Neuron (in vitro differentiated cells): ENCODE results near the gene ANKRD2.

ENCODE experiments used
- H2AFZ ChIP-seq: one replicate; pipeline ENCODE4 v1.6.1; 2013; ENCODE audit warnings: low read depth, mild to moderate bottlenecking, inconsistent platforms, low read length, moderate library complexity
- H3K27me3 ChIP-seq: one replicate; pipeline ENCODE4 v1.6.1; 2013; ENCODE audit warnings: low read length; ENCODE audit not compliant: insufficient read depth
- H3K36me3 ChIP-seq: one replicate; pipeline ENCODE4 v1.6.1; 2013; ENCODE audit warnings: low read length; ENCODE audit not compliant: insufficient read depth
- H3K4me1 ChIP-seq: one replicate; pipeline ENCODE4 v1.6.1; 2013; ENCODE audit warnings: low read length; ENCODE audit not compliant: insufficient read depth
- H3K4me3 ChIP-seq: 2 replicates; pipeline ENCODE4 v1.5.1; 2013; ENCODE audit warnings: mild to moderate bottlenecking, low read length, moderate library complexity
- H3K9me3 ChIP-seq: one replicate; pipeline ENCODE4 v1.6.1; 2013; ENCODE audit warnings: low read length

The ANKRD2 gene

DNA sequence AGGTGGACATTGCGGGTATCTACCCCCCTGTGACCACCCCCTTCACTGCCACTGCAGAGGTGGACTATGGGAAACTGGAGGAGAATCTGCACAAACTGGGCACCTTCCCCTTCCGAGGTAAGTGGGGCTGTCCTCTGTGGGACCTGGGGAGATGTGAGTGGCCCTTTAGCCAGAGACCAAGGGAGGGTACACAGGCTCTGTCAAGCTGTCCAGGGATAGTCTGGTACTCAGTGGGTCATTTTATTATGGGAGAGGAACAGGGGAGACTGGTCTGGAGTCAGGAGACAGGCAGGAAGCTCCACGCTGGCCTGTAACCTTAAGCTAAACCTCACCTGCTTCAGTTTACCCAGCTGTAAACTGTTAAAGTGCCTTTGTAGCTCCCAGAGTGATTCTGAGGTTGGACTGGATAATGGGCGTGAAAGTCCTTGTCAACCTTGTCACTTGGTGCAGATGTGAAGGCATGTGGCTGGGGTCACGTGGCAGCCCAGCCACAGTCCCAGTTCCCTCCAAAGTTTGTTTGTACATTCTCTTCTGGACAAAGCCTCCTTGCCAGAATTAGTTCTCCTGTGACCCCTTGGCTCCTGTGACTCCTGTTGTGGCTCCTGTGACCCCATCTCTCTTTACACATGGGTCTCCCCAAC is 12.3 kb downstream of the ANKRD2 start:
- H3K36me3 ChIP-seq = no peaks in the 10 kb centered on the region
- H3K4me1 ChIP-seq = no peaks in the 10 kb centered on the region
- no peaks in the 10 kb centered on the region for H3K9me3 ChIP-seq
- no peak overlapping the region for H3K4me3 ChIP-seq
- no peaks in the 10 kb centered on the region for H3K27me3 ChIP-seq
- H2AFZ ChIP-seq = no peak overlapping the region

GRCh38 chr10:97585439-97585811 is 12.8 kb downstream of the ANKRD2 start:
- Histone ChIP-seq H3K36me3 (no peaks in the 10 kb centered on the region), H3K4me1 (no peaks in the 10 kb centered on the region), H2AFZ (no peak overlapping the region), H3K9me3 (no peaks in the 10 kb centered on the region), H3K4me3 (no peak overlapping the region), H3K27me3 (no peaks in the 10 kb centered on the region)

- Histone ChIP-seq H3K9me3 (no peaks in the 10 kb centered on the region), H2AFZ (no peak overlapping the region), H3K36me3 (no peaks in the 10 kb centered on the region), H3K4me1 (no peaks in the 10 kb centered on the region), H3K27me3 (no peaks in the 10 kb centered on the region), H3K4me3 (no peak overlapping the region)
Measured at GRCh38 chr10:97587183-97587582, 14.6 kb downstream of the ANKRD2 start.

GRCh38 chr10:97589479-97589878 is 16.9 kb downstream of the ANKRD2 start, which contains the start of gene C10orf62:
Gene C10orf62, plus strand, starts transcription at chr10:97589721. Its CDS starts 177 bp downstream, at chr10:97589898.
- no peaks in the 10 kb centered on the region for H3K27me3 ChIP-seq
- no peaks in the 10 kb centered on the region for H3K9me3 ChIP-seq
- H3K36me3 ChIP-seq = no peaks in the 10 kb centered on the region

GRCh38 chr10:97590082-97590747 is 17.6 kb downstream of the ANKRD2 start:
- Histone ChIP-seq H3K27me3 (no peaks in the 10 kb centered on the region), H3K9me3 (no peaks in the 10 kb centered on the region), H3K4me1 (no peaks in the 10 kb centered on the region), H3K4me3 (no peak overlapping the region), H2AFZ (no peak overlapping the region), H3K36me3 (no peaks in the 10 kb centered on the region)

More at GRCh38 chr10:97589479-97589878, 16.9 kb downstream of the ANKRD2 start, which contains the start of gene C10orf62:
- no peak within 1 kb of the TSS for H2AFZ ChIP-seq
- no peaks in the 10 kb centered on the region for H3K4me1 ChIP-seq
- H3K4me3 ChIP-seq = no peak within 1 kb of the TSS

- no peaks in the 10 kb centered on the region for H3K27me3 ChIP-seq
- H2AFZ ChIP-seq = no peak overlapping the region
- H3K9me3 ChIP-seq = no peaks in the 10 kb centered on the region
Measured at GRCh38 chr10:97590748-97591495, 18.3 kb downstream of the ANKRD2 start.

GRCh38 chr10:97593421-97593820 is 20.8 kb downstream of the ANKRD2 start:
- Histone ChIP-seq H3K27me3 (no peaks in the 10 kb centered on the region), H3K4me1 (peaks cover 5% of the 10 kb centered on the region), H3K36me3 (no peaks in the 10 kb centered on the region), H3K9me3 (no peaks in the 10 kb centered on the region), H3K4me3 (no peak overlapping the region), H2AFZ (no peak overlapping the region)

More at GRCh38 chr10:97590748-97591495, 18.3 kb downstream of the ANKRD2 start:
- Histone ChIP-seq H3K36me3 (no peaks in the 10 kb centered on the region), H3K4me3 (no peak overlapping the region), H3K4me1 (peaks cover under 1% of the 10 kb centered on the region)

DNA sequence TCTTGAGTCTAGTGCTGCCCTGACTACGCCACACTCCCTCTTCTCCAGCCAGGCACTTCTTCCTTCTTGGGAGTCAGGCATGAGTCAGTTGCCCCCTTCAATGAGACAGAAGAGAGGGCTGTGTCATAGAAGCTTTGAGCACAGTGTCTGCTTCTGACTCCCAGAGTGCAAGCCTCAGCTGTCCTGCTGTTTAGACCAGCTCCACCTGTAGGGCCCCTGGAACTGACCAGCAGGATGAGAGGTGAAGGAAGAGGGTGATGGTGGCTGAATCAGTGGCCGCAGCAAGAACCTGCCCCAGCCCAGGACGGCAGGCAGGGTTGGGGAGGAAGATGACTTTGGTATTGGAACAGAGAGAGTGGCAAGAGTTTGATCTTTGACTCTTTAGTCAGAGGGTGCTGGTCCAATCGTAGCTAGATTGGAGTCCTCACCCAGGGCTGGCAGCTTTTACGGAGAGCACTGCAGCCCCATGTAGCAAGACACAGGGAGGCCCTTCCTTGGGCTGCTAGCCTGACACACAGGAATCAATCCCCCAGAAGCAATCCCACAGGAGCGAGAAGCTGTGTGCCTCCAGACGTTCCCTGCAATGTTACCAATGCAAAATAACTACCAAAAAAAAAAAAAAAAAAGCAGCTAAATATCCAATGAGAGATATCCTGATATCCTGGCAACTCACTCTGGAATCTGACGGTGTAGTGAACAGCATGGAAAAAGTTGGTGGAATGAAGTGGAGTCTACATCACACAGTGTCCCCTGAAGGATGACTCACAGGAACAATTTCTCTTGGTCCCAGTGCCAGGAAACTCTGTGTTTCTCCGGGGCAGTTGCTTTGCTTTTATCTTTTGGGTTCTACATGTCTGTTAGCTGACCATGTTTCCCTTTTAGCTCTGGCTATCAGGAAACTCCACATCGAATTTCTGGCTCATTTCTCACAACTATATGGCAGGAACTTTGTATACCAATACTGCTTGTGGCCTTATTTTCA is 23.8 kb downstream of the ANKRD2 start:
- Histone ChIP-seq H3K27me3 (no peaks in the 10 kb centered on the region), H2AFZ (no peak overlapping the region), H3K4me3 (no peak overlapping the region), H3K4me1 (peaks cover 5% of the 10 kb centered on the region), H3K36me3 (no peaks in the 10 kb centered on the region), H3K9me3 (no peaks in the 10 kb centered on the region)

DNA sequence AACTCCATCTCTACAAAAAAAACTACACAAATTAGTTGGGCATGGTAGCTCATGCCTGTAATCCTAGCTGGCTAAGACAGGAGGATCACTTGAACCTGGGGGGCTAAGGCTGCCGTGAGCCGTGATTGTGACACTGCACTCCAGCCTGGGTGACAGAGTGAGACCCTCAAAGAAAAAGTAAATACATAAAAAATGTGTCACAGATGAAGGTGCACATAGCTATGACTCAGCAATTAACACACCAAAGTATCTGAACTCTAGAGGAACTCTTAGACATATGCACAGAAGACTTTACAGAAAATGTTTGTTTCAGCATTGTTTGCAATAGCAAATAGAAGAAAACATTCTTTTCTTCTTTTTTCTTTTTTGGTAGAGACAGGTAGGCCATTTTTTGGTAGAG is 25.2 kb downstream of the ANKRD2 start:
- H3K4me3 ChIP-seq = no peak overlapping the region
- H2AFZ ChIP-seq = no peak overlapping the region
- no peaks in the 10 kb centered on the region for H3K27me3 ChIP-seq
- H3K36me3 ChIP-seq = no peaks in the 10 kb centered on the region
- H3K9me3 ChIP-seq = no peaks in the 10 kb centered on the region
- peaks cover 5% of the 10 kb centered on the region for H3K4me1 ChIP-seq

DNA sequence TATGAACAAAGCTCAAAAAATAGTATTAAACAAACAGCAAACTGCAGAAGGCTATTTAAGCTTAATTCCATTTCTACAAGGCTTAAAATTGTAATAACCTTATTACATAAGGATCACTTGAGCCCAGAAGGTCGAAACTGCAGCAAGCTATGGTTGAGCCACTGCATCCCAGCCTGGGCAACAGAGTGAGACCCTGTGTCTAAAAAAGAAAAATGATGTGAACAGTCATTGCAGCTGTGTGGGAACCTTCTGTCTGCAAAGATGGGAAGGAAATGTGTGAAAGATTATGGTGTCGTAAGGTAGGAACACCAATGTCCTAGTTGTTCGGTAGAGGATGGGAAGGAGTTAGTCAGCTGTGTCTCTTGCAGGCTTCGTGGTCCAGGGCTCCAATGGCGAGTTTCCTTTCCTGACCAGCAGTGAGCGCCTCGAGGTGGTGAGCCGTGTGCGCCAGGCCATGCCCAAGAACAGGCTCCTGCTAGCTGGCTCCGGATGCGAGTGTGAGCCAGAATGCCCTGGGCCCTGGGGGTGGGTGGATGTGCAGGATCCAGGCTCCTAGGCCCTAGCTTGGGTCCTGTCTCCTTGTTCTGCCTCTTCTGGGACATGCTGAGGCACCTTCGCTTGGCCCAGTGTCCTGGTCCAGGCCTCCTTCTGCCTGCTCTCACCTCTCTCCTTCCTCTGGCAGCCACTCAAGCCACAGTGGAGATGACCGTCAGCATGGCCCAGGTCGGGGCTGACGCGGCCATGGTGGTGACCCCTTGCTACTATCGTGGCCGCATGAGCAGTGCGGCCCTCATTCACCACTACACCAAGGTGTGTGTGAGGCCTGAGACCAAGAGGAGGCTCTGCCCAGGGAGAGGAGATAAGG is 26.1 kb downstream of the ANKRD2 start:
- Histone ChIP-seq H3K9me3 (no peaks in the 10 kb centered on the region), H3K4me3 (no peak overlapping the region), H3K4me1 (peaks cover 5% of the 10 kb centered on the region), H2AFZ (no peak overlapping the region), H3K36me3 (no peaks in the 10 kb centered on the region), H3K27me3 (no peaks in the 10 kb centered on the region)

GRCh38 chr10:97599272-97599619 is 26.7 kb downstream of the ANKRD2 start:
- Histone ChIP-seq H3K27me3 (no peaks in the 10 kb centered on the region), H3K4me1 (peaks cover 5% of the 10 kb centered on the region), H3K4me3 (no peak overlapping the region), H3K36me3 (no peaks in the 10 kb centered on the region), H3K9me3 (no peaks in the 10 kb centered on the region), H2AFZ (no peak overlapping the region)

GRCh38 chr10:97600616-97601015 is 28.0 kb downstream of the ANKRD2 start:
- H3K4me1 ChIP-seq = peaks cover 5% of the 10 kb centered on the region
- no peak overlapping the region for H3K4me3 ChIP-seq
- H3K27me3 ChIP-seq = no peaks in the 10 kb centered on the region
- no peaks in the 10 kb centered on the region for H3K36me3 ChIP-seq
- H2AFZ ChIP-seq = no peak overlapping the region
- H3K9me3 ChIP-seq = no peaks in the 10 kb centered on the region
